GM12878 (cell line): Measurements from ENCODE around the gene NTN1. TPM values are rescaled to one million over a fixed set of nuclear protein-coding genes. Genes with fewer than 3 reads are reported as not detected.

ENCODE experiments used
- ATAC-seq: fragments of 200-7000 bp; cut with Tn5 transposase; 3 replicates; pipeline ENCODE4 v1.9.1; 2020; ENCODE audit warnings: mild to moderate bottlenecking, moderate library complexity
- BruUV-seq: library from RNA; stranded (reverse); fragments of 400-500 nt; replicated peaks from 2 replicates; lab custom pipeline; 2021; lab: Mats Ljungman, UMichigan
- CTCF ChIA-PET: fragments of 300-600 bp; sonication (Branson Sonifier 250); formaldehyde crosslinking; extraction: SDS; loops from one replicate; lab custom pipeline; 2021; ENCODE audit warnings: inconsistent platforms; lab: Yijun Ruan, JAX
- POLR2A ChIA-PET: fragments of 350-600 bp; formaldehyde crosslinking; extraction: SDS; loops from one replicate; lab custom pipeline; 2021; ENCODE audit warnings: inconsistent platforms; lab: Charles Lee
- RAD21 ChIA-PET: fragments of 300-600 bp; sonication (Branson Sonifier 250); formaldehyde crosslinking; loops from one replicate; lab custom pipeline; 2023; ENCODE audit warnings: antibody characterized with exemption; ENCODE audit not compliant: unreplicated experiment; lab: Charles Lee
- SMC1A ChIA-PET: fragments of 300-600 bp; sonication (Branson Sonifier 250); formaldehyde crosslinking; loops from one replicate; lab custom pipeline; 2023; ENCODE audit not compliant: unreplicated experiment, uncharacterized antibody; lab: Charles Lee
- DNase-seq: peaks from one replicate; pipeline ENCODE4 v3.0.0-alpha.2; 2011; ENCODE audit warnings: low read depth, low spot score
- FAIRE-seq: peaks from 3 replicates; lab custom pipeline; 2011; peaks lifted over from hg19 to GRCh38; lab: Jason Lieb, UNC
- H2AFZ ChIP-seq: 2 replicates; pipeline ENCODE4 v1.6.0; 2011; ENCODE audit warnings: low read depth, low read length, control low read depth; ENCODE audit not compliant: control insufficient read depth
- H3K27ac ChIP-seq: 2 replicates; pipeline ENCODE4 v1.5.1; 2011; ENCODE audit warnings: control low read depth; ENCODE audit not compliant: control insufficient read depth, insufficient read depth
- H3K27me3 ChIP-seq, 2 experiments: replicated peaks in 1 of 2; 2 replicates each; pipeline versions ENCODE4 v1.6.0 to v1.6.1; 2011; ENCODE audit warnings: low read length in 1 of 2; ENCODE audit not compliant: control insufficient read depth in 2 of 2, insufficient read depth in 2 of 2
- H3K36me3 ChIP-seq, 2 experiments: 2 replicates each; pipeline ENCODE4 v1.5.1; 2011; ENCODE audit warnings: low read length in 1 of 2; ENCODE audit not compliant: control insufficient read depth in 2 of 2, insufficient read depth in 2 of 2
- H3K4me1 ChIP-seq: 2 replicates; pipeline ENCODE4 v1.6.1; 2011; ENCODE audit warnings: mild to moderate bottlenecking, low read length, moderate library complexity, mixed read lengths; ENCODE audit not compliant: control insufficient read depth, insufficient read depth
- H3K4me2 ChIP-seq: 2 replicates; pipeline ENCODE4 v1.6.0; 2011; ENCODE audit warnings: control low read depth; ENCODE audit not compliant: control insufficient read depth, insufficient read depth
- H3K4me3 ChIP-seq: fragments of 200-600 bp; sonication (generic); 2 replicates; pipeline ENCODE4 v1.5.1; 2016
- H3K79me2 ChIP-seq: 2 replicates; pipeline ENCODE4 v1.6.0; 2011; ENCODE audit warnings: low read length; ENCODE audit not compliant: control insufficient read depth, insufficient read depth
- H3K9ac ChIP-seq: 2 replicates; pipeline ENCODE4 v1.8.0; 2011; ENCODE audit warnings: low read length, control low read depth, mixed read lengths; ENCODE audit not compliant: control insufficient read depth, insufficient read depth
- H3K9me3 ChIP-seq: replicated peaks from 3 replicates; pipeline ENCODE4 v1.5.1; 2011; ENCODE audit warnings: mild to moderate bottlenecking, low read length; ENCODE audit not compliant: control insufficient read depth, insufficient read depth
- H4K20me1 ChIP-seq: 2 replicates; pipeline ENCODE4 v1.6.0; 2011; ENCODE audit not compliant: control insufficient read depth, insufficient read depth
- ASH2L ChIP-seq: fragments of 300-600, 200-600 bp; sonication (generic); IDR thresholded peaks from 2 replicates; pipeline ENCODE4 v1.6.1; 2017; ENCODE audit warnings: low read depth, mild to moderate bottlenecking, borderline replicate concordance
- CTCF ChIP-seq, 3 experiments: IDR thresholded peaks in 2 of 3; conservative IDR thresholded peaks in 1 of 3; 2 replicates each; pipeline ENCODE4 v1.5.1; 2011; ENCODE audit warnings: low read depth in 3 of 3, low read length in 3 of 3, mild to moderate bottlenecking in 3 of 3, control low read depth in 2 of 3, moderate library complexity in 2 of 3, inconsistent platforms in 1 of 3, mixed read lengths in 1 of 3; ENCODE audit not compliant: control insufficient read depth in 2 of 3, insufficient read depth in 1 of 3; ENCODE audit errors: extremely low read depth in 1 of 3
- EP300 ChIP-seq, 2 experiments: fragments of 150-350 bp in 1 of 2; IDR thresholded peaks; 2 replicates each; pipeline ENCODE4 v1.6.1; 2011 to 2012; ENCODE audit warnings: low read depth in 2 of 2, low read length in 2 of 2, borderline replicate concordance in 1 of 2, improper control_type of control experiment in 1 of 2, inconsistent platforms in 1 of 2; ENCODE audit not compliant: control insufficient read depth in 1 of 2
- ETV6 ChIP-seq, 2 experiments: fragments of 450-650 bp in 1 of 2; IDR thresholded peaks in 1 of 2; conservative IDR thresholded peaks in 1 of 2; 2 replicates each; pipeline ENCODE4 v1.6.1; 2014; ENCODE audit warnings: antibody characterized with exemption in 1 of 2, borderline replicate concordance in 1 of 2, low read depth in 1 of 2, mild to moderate bottlenecking in 1 of 2, moderate library complexity in 1 of 2
- FOXM1 ChIP-seq: IDR thresholded peaks from 2 replicates; pipeline ENCODE4 v1.6.1; 2012; ENCODE audit warnings: low read depth, mild to moderate bottlenecking, inconsistent platforms, low read length, moderate library complexity
- NBN ChIP-seq: fragments of 450-650 bp; IDR thresholded peaks from 2 replicates; pipeline ENCODE4 v1.6.1; 2016
- NFYA ChIP-seq: IDR thresholded peaks from 2 replicates; pipeline ENCODE4 v1.6.1; 2011; ENCODE audit warnings: low read depth, mild to moderate bottlenecking, low read length, improper control_type of control experiment, borderline replicate concordance
- RAD21 ChIP-seq: IDR thresholded peaks from 2 replicates; pipeline ENCODE4 v1.6.1; 2011; ENCODE audit warnings: mild to moderate bottlenecking, low read depth, low read length, moderate library complexity; ENCODE audit not compliant: insufficient read depth
- RBBP5 ChIP-seq: fragments of 200-600 bp; sonication (generic); conservative IDR thresholded peaks from 2 replicates; pipeline ENCODE4 v1.6.1; 2016
- RELB ChIP-seq: fragments of 450-650 bp; IDR thresholded peaks from 2 replicates; pipeline ENCODE4 v1.6.1; 2017; ENCODE audit warnings: low read depth, mild to moderate bottlenecking, moderate library complexity
- REST ChIP-seq: IDR thresholded peaks from 2 replicates; pipeline ENCODE4 v1.6.1; 2012; ENCODE audit warnings: mild to moderate bottlenecking, low read depth, low read length
- RUNX3 ChIP-seq: IDR thresholded peaks from 2 replicates; pipeline ENCODE4 v1.6.1; 2012; ENCODE audit warnings: low read length, inconsistent platforms
- SIN3A ChIP-seq: IDR thresholded peaks from 2 replicates; pipeline ENCODE4 v1.6.1; 2012; ENCODE audit warnings: low read depth, low read length, improper control_type of control experiment
- SMARCA5 ChIP-seq: fragments of 450-650 bp; IDR thresholded peaks from 2 replicates; pipeline ENCODE4 v1.6.1; 2017; ENCODE audit warnings: mild to moderate bottlenecking
- TAF1 ChIP-seq: IDR thresholded peaks from 2 replicates; pipeline ENCODE4 v1.6.1; 2011; ENCODE audit warnings: mild to moderate bottlenecking, low read depth, low read length, borderline replicate concordance
- TCF12 ChIP-seq: IDR thresholded peaks from 2 replicates; pipeline ENCODE4 v1.6.1; 2011; ENCODE audit warnings: low read depth, mild to moderate bottlenecking, low read length
- TCF3 ChIP-seq: IDR thresholded peaks from 2 replicates; pipeline ENCODE4 v1.6.1; 2012; ENCODE audit warnings: low read depth, mild to moderate bottlenecking, low read length, borderline replicate concordance; ENCODE audit not compliant: insufficient read depth
- YBX1 ChIP-seq: fragments of 450-650 bp; IDR thresholded peaks from 2 replicates; pipeline ENCODE4 v1.6.1; 2016; ENCODE audit warnings: antibody characterized with exemption
- WGBS: methylation state at CpG from one replicate; pipeline ENCODE4 v1.1.6; 2016; ENCODE audit warnings: low lambda C conversion rate; ENCODE audit not compliant: insufficient replicate concordance, insufficient coverage; ENCODE audit errors: missing lambda C conversion rate; 5-methylcytosine and 5-hydroxymethylcytosine counted together
- in situ Hi-C: fragments of 300-500 bp; cut with MboI; formaldehyde crosslinking; loops from 9 replicates; pipeline ENCODE4 v1.14.3; 2018; ENCODE audit warnings: mixed read lengths
- intact Hi-C: fragments of 100-400 bp; cut with micrococcal nuclease; formaldehyde crosslinking; loops from one replicate; pipeline ENCODE4 v1.14.2; 2022; ENCODE audit not compliant: unreplicated experiment
- polyA plus RNA-seq, 11 experiments: library from polyadenylated mRNA; depleted of rRNA in 4 of 11; unstranded in 6 of 11; stranded (reverse) in 5 of 11; fragments of >200 nt; fragmentation: Nextera tagmentation in 4 of 11; fragmentation: Illumina TruSeq in 1 of 11; extraction: Ambion mirVana in 4 of 11; extraction: Trizol in 1 of 11; gene quantifications; 1 replicate in 1 of 11; 2 replicates in 10 of 11; pipeline versions ENCODE4 v1.2.1 to v1.2.3, GENCODE V29; 2011 to 2016; ENCODE audit warnings: inconsistent platforms in 2 of 11, missing spikeins in 2 of 11, low read depth in 1 of 11
- total RNA-seq, 4 experiments: library from RNA; depleted of rRNA in 3 of 4; stranded (reverse); fragments of >200 nt in 3 of 4; fragmentation: Illumina TruSeq in 1 of 4; extraction: Trizol in 1 of 4; gene quantifications; 2 replicates each; pipeline versions ENCODE4 v1.2.1 to v1.2.3, GENCODE V29; 2013 to 2021

Gene NTN1
- total and polyA plus RNA-seq, 10 of the 15 experiments (the other 5 are each of a cell fraction or from before 2014, with no cell fraction given): 0.02 to 0.89 (median 0.35) TPM

- no peak for DNase-seq
- no peak for ATAC-seq
- WGBS: 56% methylated on average over 15 of the region's 15 CpGs
- Histone ChIP-seq H3K9ac (no peak overlapping the region), H3K36me3 (no peaks in the 10 kb centered on the region), H3K79me2 (no peaks in the 10 kb centered on the region), H2AFZ (no peak overlapping the region), H3K4me1 (no peaks in the 10 kb centered on the region), H4K20me1 (no peaks in the 10 kb centered on the region), H3K4me2 (no peak overlapping the region), H3K27me3 (no peaks in the 10 kb centered on the region; a peak in 1 of 4 replicates), H3K4me3 (no peak overlapping the region), H3K9me3 (no peaks in the 10 kb centered on the region), H3K27ac (no peak overlapping the region)
- ChIA-PET RAD21 (no interaction called here), POLR2A (no interaction called here), CTCF (no interaction called here), SMC1A (interaction anchor here (0.9 to 1.0 kb wide), 2 partner anchors 84 to 117 kb away, joined by 3 read pairs; no protein-coding TSS in a partner anchor)
- intact Hi-C loops (no loop called here), in situ Hi-C loops (no loop called here)
- no peak for FAIRE-seq
- no TSS peak for BruUV-seq
- TF ChIP-seq SIN3A (no peak), NBN (no peak), EP300 (IDR thresholded peaks at IDR 0.05; ENCODE audit: borderline replicate concordance in 1 of 2, control insufficient read depth in 1 of 2, low read depth in 2 of 2, low read length in 2 of 2) (no peak), ETV6 (conservative IDR thresholded peaks at IDR 0.05 in 1 of 2, IDR thresholded peaks at IDR 0.05 in 1 of 2; ENCODE audit: borderline replicate concordance in 1 of 2, low read depth in 1 of 2) (no peak), REST (no peak), RELB (no peak), YBX1 (no peak), RBBP5 (no peak), SMARCA5 (no peak), RUNX3 (no peak), CTCF (IDR thresholded peaks at IDR 0.05 in 2 of 3, conservative IDR thresholded peaks at IDR 0.05 in 1 of 3; ENCODE audit: control insufficient read depth in 2 of 3, extremely low read depth in 1 of 3, insufficient read depth in 1 of 3, low read depth in 3 of 3, low read length in 3 of 3) (no peak), TAF1 (no peak), RAD21 (no peak), NFYA (no peak), ASH2L (no peak), FOXM1 (no peak), TCF3 (no peak), TCF12 (no peak)
Observed at GRCh38 chr17:9121186-9121820, 100.0 kb downstream of the NTN1 start.
